Stimulated activated CD8-positive, alpha-beta memory T cell treated with anti-CD3 and anti-CD28 coated beads, Interleukin-7, amount 100 ng/mL, for 4 hours (primary cell): Measurements from ENCODE around the gene SAMD8.

Source experiments
- DNase-seq, 2 donors: peaks; one replicate each; pipeline ENCODE4 v3.0.0-alpha.2; 2020; ENCODE audit warnings: low read depth in 2 of 2

The SAMD8 gene

GRCh38 chr10:75084834-75085384, 26.5 kb upstream of the SAMD8 start:
- no peak for DNase-seq

GRCh38 chr10:75086278-75086934, 25.1 kb upstream of the SAMD8 start:
- no peak for DNase-seq

- no peak for DNase-seq
Observed at GRCh38 chr10:75088640-75089039, 22.8 kb upstream of the SAMD8 start.

- no peak for DNase-seq
Observed at GRCh38 chr10:75089634-75090033, 21.8 kb upstream of the SAMD8 start.

- DNase-seq: no peak
Observed at GRCh38 chr10:75091146-75091545, 20.3 kb upstream of the SAMD8 start.

GRCh38 chr10:75094465-75094864, 17.0 kb upstream of the SAMD8 start:
- DNase-seq: no peak

- DNase-seq: no peak
Observed at GRCh38 chr10:75095631-75096030, 15.8 kb upstream of the SAMD8 start.

GRCh38 chr10:75096749-75097148, 14.7 kb upstream of the SAMD8 start:
- DNase-seq: no peak

- no peak for DNase-seq
Observed at GRCh38 chr10:75097666-75098285, 13.7 kb upstream of the SAMD8 start.

GRCh38 chr10:75098902-75099673, 12.4 kb upstream of the SAMD8 start:
- DNase-seq: no peak

GRCh38 chr10:75099952-75100763, 11.3 kb upstream of the SAMD8 start:
- peak; percentile 59 to 62 for DNase-seq

- no peak for DNase-seq
Observed at GRCh38 chr10:75100764-75101291, 10.6 kb upstream of the SAMD8 start.

- DNase-seq: no peak
Observed at GRCh38 chr10:75101416-75102251, 9.8 kb upstream of the SAMD8 start.

- DNase-seq: no peak
Observed at GRCh38 chr10:75102830-75103673, 8.4 kb upstream of the SAMD8 start.

- no peak for DNase-seq
Observed at GRCh38 chr10:75103881-75104686, 7.4 kb upstream of the SAMD8 start.

- DNase-seq: no peak
Observed at GRCh38 chr10:75104842-75105241, 6.6 kb upstream of the SAMD8 start.

- no peak for DNase-seq
Observed at GRCh38 chr10:75105576-75106197, 5.8 kb upstream of the SAMD8 start.

GRCh38 chr10:75106242-75106641, 5.2 kb upstream of the SAMD8 start:
- DNase-seq: no peak
